Epithelial cell of proximal tubule (primary cell): ENCODE results near the gene IGF1R. TPM values are rescaled to one million over a fixed set of nuclear protein-coding genes. Genes with fewer than 3 reads are reported as not detected.

Experiments used
- DNase-seq: peaks from one replicate; pipeline ENCODE4 v3.0.0-alpha.2; 2011; ENCODE audit warnings: low read depth
- H3K4me3 ChIP-seq: 2 replicates; pipeline ENCODE4 v1.5.1; 2011; ENCODE audit warnings: low read depth, mild to moderate bottlenecking, low read length
- CTCF ChIP-seq: conservative IDR thresholded peaks from 2 replicates; pipeline ENCODE4 v1.5.1; 2012; ENCODE audit warnings: low read depth, mild to moderate bottlenecking, low read length
- total RNA-seq: library from RNA; depleted of rRNA; stranded (reverse); fragments of >200 nt; gene quantifications from 2 replicates; pipeline ENCODE4 v1.2.3, GENCODE V29; 2015

Gene IGF1R
- total RNA-seq, 1 donor from 2014 or later = 14.5 TPM

DNA sequence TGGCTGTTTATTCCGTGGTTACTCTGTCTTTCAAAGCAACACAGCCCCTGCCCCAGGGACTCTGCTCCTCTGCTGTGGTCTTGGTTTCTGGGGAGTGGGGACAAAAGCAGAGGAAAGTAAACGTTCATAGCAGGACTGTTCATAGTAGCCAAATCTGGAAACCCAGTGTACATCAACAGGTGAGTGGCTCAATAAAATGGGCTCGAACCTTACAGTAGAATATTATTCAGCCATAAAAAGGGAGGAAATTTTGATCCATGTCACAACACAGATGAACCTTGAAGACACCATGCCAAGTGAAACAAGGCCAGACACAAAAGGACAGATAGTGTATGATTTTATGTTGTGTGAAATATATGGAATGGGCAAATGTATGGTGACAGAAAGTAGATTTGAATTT is 269.1 kb downstream of the IGF1R start:
- DNase-seq = no peak
- no peak overlapping the region for H3K4me3 ChIP-seq
- no peak for TF ChIP-seq CTCF

DNA sequence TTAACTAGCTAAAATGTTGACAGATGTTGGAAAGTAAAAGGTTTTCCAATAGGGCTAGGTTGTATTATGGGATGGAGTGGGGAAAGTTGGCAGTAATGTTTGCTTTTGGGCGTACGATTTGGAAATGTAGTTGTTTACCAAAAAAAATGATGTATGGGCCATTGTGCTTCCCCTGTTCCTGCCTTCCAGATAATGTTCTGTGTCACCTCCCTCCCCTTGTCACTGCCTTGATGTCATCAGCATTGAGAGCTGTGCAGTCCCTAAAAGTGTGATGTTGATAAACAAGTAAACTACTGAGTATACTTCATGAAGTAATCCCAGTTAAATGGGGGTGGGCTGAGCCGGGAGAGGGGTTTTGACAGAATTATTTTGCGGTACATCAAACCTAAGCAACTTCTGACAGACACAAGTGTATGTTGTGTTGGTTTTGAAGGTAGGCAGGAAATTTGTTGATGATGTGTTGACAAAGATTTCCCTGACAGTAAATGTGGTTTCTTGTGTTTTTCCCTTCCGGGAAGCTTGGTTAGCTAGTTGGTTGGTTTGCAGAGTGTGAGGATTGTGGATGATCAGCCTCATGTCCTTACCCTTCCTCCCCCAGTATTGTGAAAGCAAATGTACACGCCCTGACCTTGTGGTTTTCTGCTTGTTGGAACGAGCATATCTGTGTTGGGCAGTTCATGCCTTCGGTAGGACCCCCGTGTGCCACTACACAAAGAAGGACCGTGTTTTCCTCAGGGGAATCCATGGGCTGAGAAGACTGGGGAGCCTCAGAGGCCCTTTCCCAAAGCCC is 271.9 kb downstream of the IGF1R start:
- no peak for TF ChIP-seq CTCF
- no peak overlapping the region for H3K4me3 ChIP-seq
- DNase-seq = no peak

GRCh38 chr15:98923171-98923570 is 274.8 kb downstream of the IGF1R start:
- DNase-seq = no peak
- no peak for TF ChIP-seq CTCF
- H3K4me3 ChIP-seq = no peak overlapping the region

DNA sequence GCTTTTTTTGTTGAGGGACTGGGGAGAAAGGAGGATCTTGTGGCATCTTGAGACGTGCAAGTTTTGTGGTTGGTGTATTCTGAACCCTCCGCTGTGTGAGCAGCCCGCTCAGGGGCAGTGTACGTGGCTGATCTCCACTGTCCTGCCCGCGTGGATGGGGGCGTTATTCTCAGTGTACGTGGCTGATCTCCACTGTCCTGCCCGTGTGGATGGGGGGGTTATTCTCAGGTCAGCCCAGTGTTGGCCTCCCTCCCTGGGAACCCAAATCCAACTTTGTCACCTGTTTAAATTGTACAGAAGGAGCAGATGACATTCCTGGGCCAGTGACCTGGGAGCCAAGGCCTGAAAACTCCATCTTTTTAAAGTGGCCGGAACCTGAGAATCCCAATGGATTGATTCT is 275.2 kb downstream of the IGF1R start:
- no peak for DNase-seq
- TF ChIP-seq CTCF = no peak
- no peak overlapping the region for H3K4me3 ChIP-seq

DNA sequence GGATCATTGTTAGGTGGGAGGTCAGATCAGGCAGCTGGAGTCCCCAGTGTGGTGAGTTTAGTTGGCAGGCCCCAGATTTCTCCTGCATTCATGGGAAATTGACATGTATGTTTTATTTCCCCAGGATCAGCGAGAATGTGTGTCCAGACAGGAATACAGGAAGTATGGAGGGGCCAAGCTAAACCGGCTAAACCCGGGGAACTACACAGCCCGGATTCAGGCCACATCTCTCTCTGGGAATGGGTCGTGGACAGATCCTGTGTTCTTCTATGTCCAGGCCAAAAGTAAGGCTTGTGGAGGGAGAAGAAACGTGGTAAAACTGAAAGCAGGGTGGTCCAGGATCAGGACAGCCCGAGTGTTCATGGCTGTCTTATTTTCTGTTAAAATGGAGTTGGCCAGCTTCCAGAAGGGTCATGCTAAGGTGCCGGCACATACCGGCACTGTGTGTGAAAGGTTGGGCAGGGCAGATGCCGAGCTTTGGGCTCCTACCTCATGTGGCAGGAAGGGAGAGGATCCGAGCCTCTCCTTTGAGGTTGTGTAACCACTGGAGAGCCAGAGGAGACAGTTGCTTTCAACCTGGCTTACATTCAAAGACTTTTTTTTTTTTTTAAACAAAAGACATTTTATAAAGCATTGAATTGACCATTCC is 276.2 kb downstream of the IGF1R start:
- no peak overlapping the region for H3K4me3 ChIP-seq
- TF ChIP-seq CTCF = no peak
- no peak for DNase-seq

DNA sequence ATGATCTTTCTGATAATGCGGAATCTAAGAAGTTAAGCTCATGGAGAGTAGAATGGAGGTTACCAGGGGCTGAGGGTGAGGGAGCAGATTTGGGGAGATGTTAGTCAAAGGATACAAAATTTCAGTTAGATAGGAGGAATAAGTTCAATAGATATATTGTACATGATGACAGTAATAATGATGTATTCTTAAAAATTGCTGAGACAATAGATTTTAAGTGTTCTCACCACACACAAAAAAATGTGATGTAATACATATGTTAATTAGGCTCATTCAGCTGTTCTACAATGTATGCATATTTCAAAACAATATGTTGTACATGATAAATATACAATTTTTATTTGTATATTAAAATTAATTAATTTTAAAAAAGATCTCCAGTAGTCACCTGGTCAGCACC is 277.9 kb downstream of the IGF1R start:
- TF ChIP-seq CTCF = no peak
- DNase-seq = no peak
- H3K4me3 ChIP-seq = no peak overlapping the region

GRCh38 chr15:98927022-98927421 is 278.7 kb downstream of the IGF1R start:
- DNase-seq = no peak
- TF ChIP-seq CTCF = no peak
- H3K4me3 ChIP-seq = no peak overlapping the region
